ENCODE data around the gene SPPL3.

SPPL3 gene

GRCh38 chr12:120887253-120888043 is 16.7 kb downstream of the SPPL3 start:
- TF ChIP-seq CTCF (conservative IDR thresholded peaks at IDR 0.05; ENCODE audit: low read length): no peak
- no peak overlapping the region for H3K4me3 ChIP-seq (ENCODE audit: low read length)
- no peak for DNase-seq (ENCODE audit: low read depth)

- TF ChIP-seq CTCF (conservative IDR thresholded peaks at IDR 0.05; ENCODE audit: low read length): no peak
- no peak overlapping the region for H3K4me3 ChIP-seq (ENCODE audit: low read length)
- DNase-seq (ENCODE audit: low read depth): no peak
Measured at GRCh38 chr12:120886199-120887018, 17.7 kb downstream of the SPPL3 start.

- no peak for TF ChIP-seq CTCF (conservative IDR thresholded peaks at IDR 0.05; ENCODE audit: low read length)
- no peak overlapping the region for H3K4me3 ChIP-seq (ENCODE audit: low read length)
- no peak for DNase-seq (ENCODE audit: low read depth)
Measured at GRCh38 chr12:120885521-120885920, 18.6 kb downstream of the SPPL3 start.

GRCh38 chr12:120884644-120885043 is 19.5 kb downstream of the SPPL3 start:
- no peak overlapping the region for H3K4me3 ChIP-seq (ENCODE audit: low read length)
- DNase-seq (ENCODE audit: low read depth): no peak
- TF ChIP-seq CTCF (conservative IDR thresholded peaks at IDR 0.05; ENCODE audit: low read length): no peak

- no peak for TF ChIP-seq CTCF (conservative IDR thresholded peaks at IDR 0.05; ENCODE audit: low read length)
- no peak overlapping the region for H3K4me3 ChIP-seq (ENCODE audit: low read length)
- DNase-seq (ENCODE audit: low read depth): no peak
Measured at GRCh38 chr12:120882055-120882555, 22.1 kb downstream of the SPPL3 start.

- TF ChIP-seq CTCF (conservative IDR thresholded peaks at IDR 0.05; ENCODE audit: low read length): no peak
- DNase-seq (ENCODE audit: low read depth): no peak
- H3K4me3 ChIP-seq (ENCODE audit: low read length): no peak overlapping the region
Measured at GRCh38 chr12:120879718-120880300, 24.3 kb downstream of the SPPL3 start.

All from AG10803 (cell line).